ENCODE measurements around the gene SLC24A2.

DNA sequence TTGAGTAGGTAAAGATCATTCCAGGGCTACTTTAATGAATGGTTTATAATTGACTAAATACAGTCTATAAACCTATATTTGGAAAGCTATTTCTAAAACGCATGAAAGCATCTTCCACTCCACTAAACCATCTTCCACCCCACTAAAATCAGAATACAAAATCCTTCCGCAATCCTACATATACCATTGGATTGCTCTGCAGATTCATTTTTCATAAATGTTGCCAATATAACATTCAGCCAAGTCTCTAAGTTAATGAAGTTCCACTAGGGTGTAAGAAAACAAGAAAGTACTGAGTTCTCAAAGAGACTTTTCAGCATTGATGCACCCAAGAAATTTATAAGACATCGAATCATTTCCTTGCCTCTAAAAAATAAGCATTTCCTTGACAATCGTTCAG lies 4.7 kb downstream of the SLC24A2 start:
- TF ChIP-seq, protein P1, sequence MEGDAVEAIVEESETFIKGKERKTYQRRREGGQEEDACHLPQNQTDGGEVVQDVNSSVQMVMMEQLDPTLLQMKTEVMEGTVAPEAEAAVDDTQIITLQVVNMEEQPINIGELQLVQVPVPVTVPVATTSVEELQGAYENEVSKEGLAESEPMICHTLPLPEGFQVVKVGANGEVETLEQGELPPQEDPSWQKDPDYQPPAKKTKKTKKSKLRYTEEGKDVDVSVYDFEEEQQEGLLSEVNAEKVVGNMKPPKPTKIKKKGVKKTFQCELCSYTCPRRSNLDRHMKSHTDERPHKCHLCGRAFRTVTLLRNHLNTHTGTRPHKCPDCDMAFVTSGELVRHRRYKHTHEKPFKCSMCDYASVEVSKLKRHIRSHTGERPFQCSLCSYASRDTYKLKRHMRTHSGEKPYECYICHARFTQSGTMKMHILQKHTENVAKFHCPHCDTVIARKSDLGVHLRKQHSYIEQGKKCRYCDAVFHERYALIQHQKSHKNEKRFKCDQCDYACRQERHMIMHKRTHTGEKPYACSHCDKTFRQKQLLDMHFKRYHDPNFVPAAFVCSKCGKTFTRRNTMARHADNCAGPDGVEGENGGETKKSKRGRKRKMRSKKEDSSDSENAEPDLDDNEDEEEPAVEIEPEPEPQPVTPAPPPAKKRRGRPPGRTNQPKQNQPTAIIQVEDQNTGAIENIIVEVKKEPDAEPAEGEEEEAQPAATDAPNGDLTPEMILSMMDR (IDR thresholded peaks at IDR 0.05) = no peak
- TF ChIP-seq POLR2A (IDR thresholded peaks at IDR 0.05) = no peak
